Dermis microvascular lymphatic vessel endothelial cell (primary cell): Measurements from ENCODE around the gene EPHB2. TPM values are rescaled to one million over a fixed set of nuclear protein-coding genes. Genes with fewer than 3 reads are reported as not detected.

Experiments
- DNase-seq, 2 donors: peaks; one replicate each; pipeline versions ENCODE4 v3.0.0 to v3.0.0-alpha.2; 2010; ENCODE audit warnings: low read depth in 2 of 2
- total RNA-seq: library from RNA; depleted of rRNA; stranded (reverse); fragments of >200 nt; gene quantifications from 2 replicates; pipeline ENCODE4 v1.2.1, GENCODE V29; 2014

EPHB2 gene
- total RNA-seq, 1 donor from 2014 or later, result 26.6 TPM

DNA sequence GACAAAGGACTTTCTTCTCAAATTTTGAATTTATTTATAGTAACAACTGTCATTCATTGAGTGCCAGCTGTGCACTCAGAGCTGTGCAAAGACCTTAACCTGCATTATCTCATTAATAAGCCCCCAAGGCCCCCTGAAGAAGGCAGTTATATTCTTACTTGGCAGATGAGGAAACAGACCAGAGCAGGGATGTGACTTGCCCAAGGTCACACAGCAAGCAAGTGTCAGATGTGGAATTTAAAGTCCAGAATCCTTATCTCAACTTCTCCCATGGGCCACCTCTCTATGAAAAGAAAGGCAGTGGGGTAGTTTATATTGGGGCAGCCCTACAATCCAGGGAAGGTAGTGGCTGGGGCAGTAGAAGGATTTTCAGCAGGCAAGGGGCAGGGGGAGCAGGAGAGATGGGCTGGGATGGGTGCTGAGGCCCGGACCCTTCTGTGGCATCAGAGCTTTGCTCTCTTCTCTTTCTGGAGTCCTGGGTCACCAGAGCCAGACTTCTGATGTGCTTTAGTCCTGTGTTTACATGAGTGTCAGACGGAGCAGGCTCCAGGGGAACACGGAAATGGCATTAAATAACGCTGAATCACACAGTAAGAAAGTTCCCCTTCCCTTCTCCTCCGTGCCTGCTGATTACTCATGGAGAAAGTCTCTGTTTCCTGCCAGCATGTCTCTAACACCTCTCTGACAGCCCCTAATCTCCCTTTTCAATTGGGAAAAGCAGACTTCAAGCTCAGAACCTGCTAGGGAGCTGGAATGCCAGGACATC is 39.5 kb downstream of the EPHB2 start:
- peak; percentile 36 to 95 for DNase-seq

DNA sequence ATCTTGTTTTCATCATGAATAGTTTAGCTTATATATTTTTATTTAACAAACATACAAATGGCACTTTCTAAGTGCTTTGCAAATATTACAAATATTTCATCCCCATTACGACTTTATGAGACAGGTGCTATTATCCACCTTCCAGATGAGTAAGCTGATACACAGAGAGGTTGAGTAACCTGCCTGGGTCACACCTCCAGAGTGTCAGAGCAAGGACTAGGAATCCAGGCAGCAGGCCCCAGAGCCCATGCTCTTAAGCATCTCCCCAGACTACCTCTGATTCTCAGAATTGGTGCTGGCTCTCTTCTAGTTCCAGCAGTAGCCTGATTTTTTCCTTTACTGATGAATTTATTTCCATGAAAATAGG is 40.0 kb downstream of the EPHB2 start:
- no peak for DNase-seq

DNA sequence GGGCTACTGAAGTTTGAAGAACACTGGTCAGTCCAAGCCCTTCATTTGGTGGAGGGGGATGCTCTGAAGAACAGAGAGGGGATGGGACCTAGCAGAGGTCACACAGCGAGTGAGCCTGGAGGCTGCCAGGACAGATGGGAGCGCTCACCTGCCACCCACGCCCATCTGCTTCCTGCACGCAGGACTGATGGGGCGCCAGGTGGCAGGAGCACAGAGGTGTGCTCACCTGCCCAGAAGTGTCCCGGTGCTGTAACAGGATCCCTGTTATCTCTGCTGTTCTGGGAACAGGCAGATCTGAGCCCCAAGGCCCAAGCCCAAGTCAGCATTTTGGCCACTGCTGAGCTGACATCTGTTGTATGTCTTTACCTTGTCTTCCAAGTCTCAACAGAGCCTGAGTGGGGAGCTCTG is 40.5 kb downstream of the EPHB2 start:
- DNase-seq, result no peak

DNA sequence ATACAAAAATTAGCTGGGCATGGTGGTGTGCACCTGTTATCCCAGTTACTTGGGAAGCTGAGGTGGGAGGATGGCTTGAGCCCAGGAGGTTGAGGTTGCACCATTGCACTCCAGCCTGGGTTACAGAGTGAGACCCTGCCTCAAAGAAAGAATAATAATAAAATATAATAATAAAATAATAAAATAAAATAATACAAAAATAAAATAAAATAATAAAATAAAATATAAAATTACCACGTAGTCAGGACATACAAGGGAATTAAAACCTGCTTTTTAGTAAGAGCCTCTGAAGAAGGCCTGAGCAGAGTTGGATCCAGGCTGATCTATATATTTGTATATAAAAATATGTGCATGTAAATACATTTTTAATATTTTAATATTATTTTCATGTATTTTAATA is 41.7 kb downstream of the EPHB2 start:
- DNase-seq, result no peak

DNA sequence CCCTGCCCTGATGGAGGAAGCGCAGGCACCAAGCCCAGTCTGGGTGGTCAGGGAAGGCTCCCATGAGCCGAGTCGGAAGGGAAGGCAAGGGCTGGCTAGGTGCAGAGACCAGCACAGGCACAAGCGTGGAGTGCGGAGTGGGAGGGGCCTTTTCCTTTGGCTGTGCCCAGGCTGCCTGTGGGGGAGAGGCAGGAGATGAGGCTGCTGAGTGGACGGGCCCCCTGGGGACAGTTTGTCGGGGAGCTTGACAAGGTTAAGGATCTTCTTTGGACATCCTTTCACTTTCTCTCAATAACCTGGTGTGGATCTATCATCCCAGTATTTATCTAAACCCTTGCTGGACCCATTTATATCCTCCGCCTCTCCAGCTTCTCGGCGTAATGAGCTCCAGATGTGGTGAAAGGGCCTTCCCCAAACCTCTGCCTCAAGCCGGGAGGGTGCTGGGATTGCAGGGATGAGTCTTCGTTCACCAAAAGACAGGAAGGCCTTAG is 42.9 kb downstream of the EPHB2 start:
- DNase-seq, result no peak

DNA sequence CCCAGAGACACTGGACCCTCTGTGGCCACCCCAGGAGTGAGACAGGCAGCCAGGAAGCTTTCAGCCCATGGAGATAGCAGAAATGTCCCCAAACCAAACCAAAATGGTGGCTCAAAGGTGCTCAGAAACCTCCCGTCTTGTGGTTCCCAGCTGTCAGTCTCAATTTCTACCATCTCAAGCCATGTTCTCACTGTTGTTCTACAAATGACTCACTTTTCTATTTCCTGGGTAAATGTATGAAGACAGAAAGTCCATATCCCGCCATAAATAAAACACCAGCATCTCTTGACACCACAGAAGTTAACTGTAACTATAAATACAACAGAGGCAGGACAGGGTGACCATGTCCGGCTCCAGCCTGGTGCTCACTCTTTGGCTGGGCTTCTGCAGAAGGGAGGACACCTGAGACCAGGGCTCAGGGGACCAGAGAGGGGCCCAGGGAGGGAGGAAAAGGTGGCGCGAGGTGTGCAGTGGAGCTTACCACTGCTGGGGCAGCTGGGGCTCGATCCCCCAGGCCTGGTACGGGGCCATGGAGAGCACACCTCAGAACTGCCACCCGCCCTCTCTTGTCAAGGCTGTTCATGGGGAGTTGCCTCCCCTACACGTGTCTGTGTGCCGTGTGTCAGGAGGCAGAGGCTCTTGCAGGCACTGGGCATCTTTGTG is 43.6 kb downstream of the EPHB2 start:
- DNase-seq, result peak in 1 of 2 donors; percentile 67

DNA sequence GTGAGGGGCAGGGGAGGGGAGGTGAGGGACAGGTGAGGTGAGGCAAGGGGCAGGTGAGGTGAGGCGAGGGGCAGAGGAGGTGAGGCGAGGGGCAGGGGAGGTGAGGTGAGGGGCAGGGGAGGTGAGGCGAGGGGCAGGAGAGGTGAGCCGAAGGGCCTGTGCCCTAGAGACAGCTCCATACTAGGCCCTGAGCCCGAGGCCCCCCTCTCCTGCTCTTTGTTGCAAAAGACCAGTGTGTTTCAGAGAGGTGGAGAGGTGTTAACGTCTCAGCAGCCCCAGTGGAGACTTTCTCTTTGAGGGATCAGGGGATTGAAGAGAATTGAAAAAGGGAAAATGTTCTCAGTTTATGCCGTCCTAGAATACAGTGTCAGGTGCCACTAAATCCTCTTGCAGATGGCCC is 44.2 kb downstream of the EPHB2 start:
- DNase-seq, result no peak

DNA sequence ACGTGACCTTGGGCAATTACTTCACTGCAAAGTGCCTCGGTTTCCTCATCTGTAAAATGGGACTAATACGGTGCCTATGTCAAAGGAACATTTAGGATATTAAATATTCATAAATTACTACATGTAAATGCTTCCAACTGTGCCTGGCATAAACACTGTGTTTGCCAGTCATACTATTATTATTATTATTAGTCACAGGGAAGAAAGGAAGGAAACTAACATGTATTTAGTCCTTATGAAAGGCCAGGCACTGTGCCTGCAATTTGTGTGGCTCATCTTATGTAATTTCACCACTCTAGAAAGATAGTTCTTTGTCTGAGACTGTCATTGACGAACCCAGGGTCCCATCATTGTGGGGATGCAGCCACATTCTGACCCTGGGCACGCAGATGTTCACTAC is 45.0 kb downstream of the EPHB2 start:
- peak; percentile 40 to 82 for DNase-seq

DNA sequence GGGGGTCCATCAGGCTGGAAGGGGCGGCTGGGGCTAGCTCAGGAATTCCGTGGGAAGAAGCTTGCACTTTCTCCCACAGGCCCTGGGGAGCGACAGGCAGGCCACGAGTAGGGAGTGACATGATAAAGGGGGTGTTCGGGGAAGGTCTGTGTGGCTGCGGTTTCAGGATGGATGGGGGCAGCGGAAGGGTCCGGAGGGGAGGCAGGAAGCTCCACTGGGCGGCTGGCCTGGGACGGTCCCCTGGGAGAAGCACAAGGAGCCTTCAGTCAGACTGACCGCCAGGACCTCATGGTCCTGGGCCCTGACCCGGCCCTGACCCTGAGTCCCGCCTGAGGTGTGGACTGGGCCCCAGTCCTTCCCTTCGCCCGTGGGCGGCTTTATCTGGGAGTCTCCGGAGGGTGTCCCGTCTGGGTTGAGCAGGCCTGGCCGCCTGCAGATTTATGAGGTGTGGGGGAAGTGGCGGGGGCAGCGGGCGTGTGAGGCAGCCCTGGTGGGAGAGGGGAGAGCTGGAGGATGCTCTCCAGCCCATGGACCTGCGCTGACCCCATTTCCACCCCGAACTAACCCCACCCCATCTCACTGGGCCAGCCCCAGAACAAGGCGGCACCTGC is 45.6 kb downstream of the EPHB2 start:
- no peak for DNase-seq

DNA sequence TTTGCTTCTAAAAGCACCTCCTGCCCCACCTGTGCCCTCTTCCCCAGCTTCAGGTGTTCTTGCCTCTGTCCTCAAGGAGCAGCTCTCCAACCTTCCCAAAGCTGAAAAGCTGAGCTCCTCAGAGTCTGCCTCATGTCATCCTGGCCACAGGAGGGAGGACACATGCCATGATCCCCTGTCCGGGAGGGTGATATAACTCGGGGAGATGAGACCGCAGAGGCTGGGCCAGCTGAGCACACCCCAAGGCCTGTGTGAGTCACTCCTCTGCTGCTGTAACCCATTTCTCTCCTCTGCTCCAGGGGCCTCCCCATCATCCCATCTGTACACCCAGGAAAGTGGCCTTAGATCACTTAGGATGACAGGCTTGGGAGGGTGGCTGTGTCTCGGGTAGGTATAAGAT is 49.8 kb downstream of the EPHB2 start:
- no peak for DNase-seq

DNA sequence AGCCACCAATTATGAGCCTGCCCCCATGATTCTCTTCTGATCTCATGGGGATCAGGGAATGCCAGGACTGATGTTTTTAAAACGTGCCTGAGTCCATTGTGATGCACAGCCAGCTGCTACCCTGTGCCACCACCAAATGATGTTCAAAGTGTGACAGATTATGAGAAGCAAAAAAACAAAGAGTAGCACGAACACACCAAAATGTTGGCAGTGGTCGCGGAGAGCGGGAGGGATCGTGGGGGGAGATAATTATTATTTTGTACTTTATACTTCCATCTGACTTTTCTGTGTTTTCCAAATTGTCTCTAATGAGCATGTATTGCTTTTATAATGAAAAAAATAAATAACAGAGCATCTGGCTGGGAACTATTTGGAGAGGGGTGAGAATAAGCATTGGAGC is 50.5 kb downstream of the EPHB2 start:
- DNase-seq, result no peak

DNA sequence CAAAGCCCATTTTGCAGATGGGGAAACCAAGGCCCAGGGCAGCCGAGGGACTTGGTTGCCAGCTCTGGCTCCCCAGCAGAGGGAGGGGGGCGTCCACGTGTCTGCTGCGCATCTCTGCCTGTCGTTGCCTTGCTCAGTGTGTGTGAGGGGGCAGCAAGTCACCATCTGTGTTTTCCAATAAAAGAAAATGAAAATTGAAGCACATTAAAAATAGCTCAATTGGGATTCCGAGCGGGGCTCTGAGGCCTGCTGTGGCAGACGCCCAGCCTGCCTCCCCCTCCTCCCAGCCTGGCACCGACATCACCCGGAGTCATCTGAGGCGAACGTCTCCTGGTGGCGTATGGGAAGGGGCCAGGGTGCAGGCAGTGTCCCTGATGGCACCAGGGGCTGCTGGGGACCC is 51.2 kb downstream of the EPHB2 start:
- DNase-seq, result no peak

DNA sequence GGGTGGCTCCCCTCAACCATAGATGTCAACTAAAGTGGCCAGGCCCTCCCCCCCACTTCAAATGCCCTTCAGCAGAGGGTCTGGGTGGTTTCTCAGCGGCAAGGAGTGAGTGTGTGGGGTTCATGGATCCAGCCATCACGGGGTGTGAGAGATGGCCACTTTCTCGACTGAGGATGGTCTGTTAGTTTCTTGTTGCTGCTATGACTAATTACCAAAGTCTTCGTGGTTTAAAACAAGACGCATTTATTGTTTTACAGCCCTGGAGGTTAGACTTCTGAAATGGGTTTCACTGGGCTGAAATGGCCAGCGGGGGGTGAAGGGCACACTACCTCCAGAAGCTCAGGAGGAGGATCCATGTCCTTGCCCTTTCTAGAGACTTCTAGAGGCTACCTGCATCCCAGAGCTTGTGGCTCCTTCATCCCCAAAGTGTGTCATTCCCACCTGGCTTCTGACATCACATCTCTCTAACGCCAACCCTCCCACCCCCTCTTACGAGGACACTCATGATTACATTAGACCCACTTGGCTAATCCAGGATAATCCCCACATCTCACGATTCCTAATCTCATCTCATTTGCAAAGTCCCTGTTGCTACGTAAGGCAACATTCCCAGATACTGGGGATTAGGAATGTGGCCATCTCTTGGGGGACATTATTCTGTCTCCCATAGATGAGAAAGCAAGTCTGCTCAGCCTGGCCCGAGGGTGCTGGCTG is 53.0 kb downstream of the EPHB2 start:
- no peak for DNase-seq

DNA sequence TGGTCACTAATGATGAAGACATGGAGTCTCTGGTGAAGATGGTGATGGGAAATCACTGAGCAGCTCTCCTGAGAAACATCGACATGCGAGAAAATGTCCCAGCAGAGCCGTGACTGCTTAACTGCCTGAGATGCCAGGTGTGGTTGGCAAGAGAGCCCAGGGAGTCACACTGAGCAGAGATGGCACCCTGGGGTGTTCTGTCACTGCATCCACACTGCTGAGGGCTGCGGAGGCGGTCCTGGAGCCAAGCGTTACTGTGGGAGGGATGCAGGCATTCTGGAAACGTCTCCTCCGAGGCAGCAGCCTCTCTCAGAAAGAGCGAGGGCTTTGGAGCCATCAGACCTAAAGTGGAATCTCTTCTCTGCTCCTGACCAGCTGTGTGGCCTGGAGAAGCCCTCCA is 57.2 kb downstream of the EPHB2 start:
- no peak for DNase-seq

DNA sequence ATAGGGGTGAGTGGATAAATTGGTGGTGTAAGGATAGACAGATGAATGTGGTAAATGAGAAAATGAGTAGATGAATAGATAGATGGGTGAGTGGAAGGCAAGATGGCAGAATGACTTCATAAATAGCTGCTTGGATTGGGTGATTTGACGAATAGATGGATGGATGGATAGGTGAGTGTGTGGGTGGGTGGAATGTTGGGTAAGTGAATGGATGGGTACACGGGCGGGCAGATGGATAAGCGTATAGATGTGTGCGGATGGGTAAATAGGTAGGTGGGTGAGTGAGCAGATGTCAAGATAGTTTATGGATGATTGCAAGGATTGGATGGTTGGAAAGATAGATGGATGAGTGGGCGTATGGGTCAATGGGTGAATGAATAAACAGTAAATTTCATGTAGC is 59.3 kb downstream of the EPHB2 start:
- no peak for DNase-seq

DNA sequence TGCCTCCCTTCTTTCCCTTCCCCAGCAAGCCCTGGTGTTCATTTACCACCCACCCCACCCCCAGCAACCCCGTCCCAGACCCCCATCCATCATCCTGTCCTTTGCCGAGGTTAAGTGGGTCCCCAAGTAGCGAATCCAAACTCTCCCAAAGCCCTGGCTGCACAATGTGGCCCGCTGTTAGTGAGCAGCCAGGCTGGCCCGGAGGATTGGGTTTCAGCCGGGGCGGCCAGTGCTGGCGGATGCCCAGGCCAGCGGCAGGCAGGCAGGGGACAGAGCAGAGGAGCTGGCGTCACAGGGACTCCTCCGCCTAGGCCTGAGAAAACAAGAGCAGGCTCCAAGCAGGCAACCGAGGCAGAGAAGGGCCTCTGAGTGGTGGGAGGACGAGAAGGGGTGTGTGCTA is 61.4 kb downstream of the EPHB2 start:
- DNase-seq, result no peak

DNA sequence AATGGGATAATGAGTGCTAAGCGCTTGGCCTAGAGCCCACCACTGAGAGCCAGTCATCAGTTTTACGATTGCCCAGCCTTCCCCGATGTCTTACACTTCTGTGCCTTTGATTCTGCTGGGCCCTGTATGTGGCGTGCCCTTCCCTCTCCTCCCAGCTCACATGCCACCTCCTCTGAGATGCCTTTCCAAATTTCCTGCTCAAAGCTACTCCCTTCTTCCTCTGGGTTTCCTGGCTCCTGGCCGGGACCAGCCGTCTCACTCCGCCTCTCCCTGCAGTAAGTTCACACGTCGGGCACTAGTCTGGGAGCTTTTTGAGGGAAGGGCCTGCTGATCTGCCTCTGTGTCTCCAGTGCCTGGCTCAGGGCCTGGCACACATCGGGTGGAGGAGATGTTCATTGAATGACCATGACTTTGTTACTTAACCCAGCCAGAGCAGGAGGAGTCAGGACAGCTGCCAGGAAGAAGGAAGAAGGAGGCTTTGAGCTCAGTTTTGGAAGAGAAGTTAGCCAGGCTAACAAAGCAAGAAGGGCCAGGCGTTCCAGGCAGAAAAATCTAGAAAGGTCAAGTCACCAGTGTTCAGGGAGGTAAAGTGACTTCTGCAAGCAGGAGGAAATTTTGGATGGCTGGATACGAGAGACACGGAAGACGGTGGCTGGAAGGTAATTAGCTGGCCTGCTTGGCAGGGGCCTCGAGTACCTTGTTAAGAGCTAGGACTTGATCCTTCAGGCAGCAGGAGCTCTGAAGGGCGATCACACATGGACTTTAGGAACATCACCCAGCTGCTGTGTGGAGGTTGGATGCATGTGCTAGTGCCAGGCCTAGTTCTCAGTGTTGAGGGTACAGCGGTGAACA is 63.6 kb downstream of the EPHB2 start:
- no peak for DNase-seq

DNA sequence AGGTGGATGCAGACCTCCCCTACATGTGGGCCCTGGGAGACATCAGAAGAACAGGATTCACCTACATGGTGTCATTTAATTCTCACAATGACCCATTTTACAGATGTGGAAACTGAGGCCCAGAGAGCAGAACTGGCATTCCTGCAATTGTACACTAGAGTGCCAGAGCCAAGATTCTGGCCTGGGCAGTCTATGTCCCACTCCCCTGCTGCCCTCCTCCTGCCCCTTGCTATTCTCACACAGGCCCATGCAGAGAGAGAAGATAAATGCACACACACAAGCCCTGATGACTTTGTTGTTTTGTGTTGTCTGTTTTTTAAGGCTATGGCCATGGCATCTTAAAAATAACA is 64.2 kb downstream of the EPHB2 start:
- no peak for DNase-seq

DNA sequence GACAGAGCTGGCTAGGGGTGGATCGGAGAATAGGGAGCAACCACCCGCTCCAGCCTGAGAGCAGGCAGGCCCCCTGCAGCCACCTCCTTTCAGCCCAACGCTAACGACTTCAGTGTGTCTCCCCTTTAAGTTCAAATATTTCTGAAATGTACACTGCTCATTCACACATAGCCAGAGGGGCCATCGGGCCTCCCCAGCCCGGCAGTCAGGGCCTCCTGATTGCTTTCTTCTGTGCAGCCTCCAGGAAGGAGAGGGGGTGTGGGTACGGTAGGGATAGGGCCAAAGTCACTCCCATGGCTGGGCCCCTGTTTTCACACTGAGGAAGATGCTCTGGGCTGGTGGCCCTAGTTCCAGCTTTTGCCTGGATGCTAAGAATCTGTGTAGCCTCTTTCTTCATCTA is 64.8 kb downstream of the EPHB2 start:
- DNase-seq, result no peak

DNA sequence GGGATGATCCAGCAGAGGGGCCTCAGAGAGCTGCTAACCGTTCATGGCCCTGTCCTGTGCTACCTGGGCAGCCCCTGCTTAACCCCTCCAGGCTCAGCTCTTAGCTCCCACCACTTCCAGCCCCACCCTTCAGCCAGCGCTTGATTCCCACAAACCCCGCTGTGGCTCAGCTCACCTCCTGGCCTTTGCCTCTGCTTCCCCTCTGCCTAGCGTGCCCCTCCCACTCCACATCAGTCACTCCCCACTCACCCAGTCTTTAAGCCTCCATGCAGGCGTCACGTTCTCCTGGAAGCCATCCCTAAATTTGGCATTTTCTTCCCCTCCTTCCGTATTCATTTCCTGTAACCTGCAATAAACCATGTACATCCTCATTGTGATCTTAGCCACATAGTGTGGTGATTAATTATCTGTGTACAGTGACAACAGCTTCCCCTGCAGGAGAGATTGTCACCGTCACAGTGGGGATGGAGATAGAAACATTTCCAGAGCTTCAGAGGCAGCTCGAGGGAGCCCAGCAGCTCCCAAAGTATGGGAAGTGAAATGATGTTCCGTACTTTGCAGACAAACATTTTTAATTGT is 65.5 kb downstream of the EPHB2 start:
- DNase-seq, result peak; percentile 35
